ENCODE data around the gene PRKG1. TPM values are rescaled to one million over a fixed set of nuclear protein-coding genes. Genes with fewer than 3 reads are reported as not detected.

PRKG1 gene
- total and polyA plus RNA-seq, 2 of the 4 experiments (the other 2 are of a cell fraction), result 3.5 to 18.3 TPM

GRCh38 chr10:52146766-52147165 lies 1072.5 kb downstream of the PRKG1 start:
- no peak overlapping the region for H3K18ac ChIP-seq (ENCODE audit: low read depth, low read length)
- no TSS peak for BruUV-seq (replicated peaks)
- H3K27ac ChIP-seq (ENCODE audit: insufficient read depth, low read length), result no peak overlapping the region
- no peak overlapping the region for H4K5ac ChIP-seq (ENCODE audit: low read depth, low read length)
- H3K36me3 ChIP-seq (ENCODE audit: control insufficient read depth, insufficient read depth, low read length), result no peaks in the 10 kb centered on the region
- H3K79me1 ChIP-seq (ENCODE audit: low read depth in 1 of 2, low read length in 2 of 2), result no peaks in the 10 kb centered on the region; a peak in 1 of 4 replicates
- H3K9me1 ChIP-seq (ENCODE audit: insufficient read depth, low read length), result no peaks in the 10 kb centered on the region
- in situ Hi-C loops (cut with MboI; ENCODE audit: low sequenced_read_pairs), result no loop called here
- H2BK20ac ChIP-seq (ENCODE audit: low read depth, low read length), result no peak overlapping the region
- H3K4ac ChIP-seq (ENCODE audit: low read depth, low read length), result no peak overlapping the region
- ChIA-PET POLR2A (ENCODE audit: unreplicated experiment) (no interaction called here), CTCF (no interaction called here)
- DNase-seq (peak; percentile 59), ATAC-seq (ENCODE audit: low read depth) (peak; percentile 72)
- no CpG with 5 or more reads among the region's 2 CpGs for WGBS, 2 experiments (ENCODE audit: extremely low coverage in 2 of 2, insufficient read length in 1 of 2)
- H2BK5ac ChIP-seq (ENCODE audit: low read depth, low read length, poor library complexity, severe bottlenecking), result no peak overlapping the region
- H2BK15ac ChIP-seq (ENCODE audit: low read depth, low read length), result no peak overlapping the region
- H3K23ac ChIP-seq (ENCODE audit: low read depth, low read length), result no peak overlapping the region
- no peaks in the 10 kb centered on the region for H3K9me3 ChIP-seq (ENCODE audit: control insufficient read depth, insufficient read depth, low read length)
- H3K9ac ChIP-seq (ENCODE audit: low read depth, low read length), result no peak overlapping the region
- no peak overlapping the region for H3K56ac ChIP-seq (ENCODE audit: extremely low read depth, insufficient read depth, low read length)
- no peaks in the 10 kb centered on the region for H3K27me3 ChIP-seq (ENCODE audit: control insufficient read depth, insufficient read depth, low read length)
- intact Hi-C loops (cut with micrococcal nuclease), result no loop called here
- no peak overlapping the region for H2AK9ac ChIP-seq (replicated peaks; ENCODE audit: low read depth, low read length, poor library complexity)
- H3K14ac ChIP-seq (replicated peaks; ENCODE audit: low read depth, low read length), result no peak overlapping the region
- H4K20me1 ChIP-seq (ENCODE audit: insufficient read depth, low read length), result no peaks in the 10 kb centered on the region
- no peak overlapping the region for H3K4me3 ChIP-seq (ENCODE audit: insufficient read depth, low read depth, low read length)
- H4K91ac ChIP-seq (ENCODE audit: insufficient read depth, low read depth, low read length), result no peak overlapping the region
- no peaks in the 10 kb centered on the region for H3K4me1 ChIP-seq (ENCODE audit: control insufficient read depth, insufficient read depth, low read length)
- dilution Hi-C loops (cut with HindIII; ENCODE audit: low sequenced_read_pairs, unreplicated experiment), result no loop called here
- no peak overlapping the region for H4K8ac ChIP-seq (ENCODE audit: low read depth in 2 of 2, low read length in 2 of 2)
- no peak overlapping the region for H2BK120ac ChIP-seq (ENCODE audit: low read depth, low read length)
- H3K4me2 ChIP-seq (ENCODE audit: low read depth, low read length), result no peak overlapping the region
- H2AFZ ChIP-seq (replicated peaks; ENCODE audit: low read length, poor library complexity), result no peak overlapping the region
- TF ChIP-seq CHD1 (IDR thresholded peaks at IDR 0.05; ENCODE audit: low read depth, low read length) (no peak), MXI1 (IDR thresholded peaks at IDR 0.05; ENCODE audit: borderline replicate concordance, low read depth, low read length) (no peak), MAZ (IDR thresholded peaks at IDR 0.05; ENCODE audit: borderline replicate concordance, low read depth, low read length) (no peak), RAD21 (IDR thresholded peaks at IDR 0.05; ENCODE audit: low read length) (no peak), ELK1 (IDR thresholded peaks at IDR 0.05; ENCODE audit: borderline replicate concordance, low read depth, low read length) (no peak)
- no peak overlapping the region for H2AK5ac ChIP-seq (ENCODE audit: low read depth, low read length)
